COLO668 (cell line): Measurements from ENCODE around the gene RGCC.
"Not testable (repeated sequence)": the region's sequence is repeated elsewhere in the genome, so short reads cannot be mapped to it uniquely, and the experiment has no call there.

Source experiments
- DNase-seq: peaks from one replicate; lab custom pipeline; 2025; ENCODE audit not compliant: unreplicated experiment; lab: John Stamatoyannopoulos, UW

RGCC gene

DNA sequence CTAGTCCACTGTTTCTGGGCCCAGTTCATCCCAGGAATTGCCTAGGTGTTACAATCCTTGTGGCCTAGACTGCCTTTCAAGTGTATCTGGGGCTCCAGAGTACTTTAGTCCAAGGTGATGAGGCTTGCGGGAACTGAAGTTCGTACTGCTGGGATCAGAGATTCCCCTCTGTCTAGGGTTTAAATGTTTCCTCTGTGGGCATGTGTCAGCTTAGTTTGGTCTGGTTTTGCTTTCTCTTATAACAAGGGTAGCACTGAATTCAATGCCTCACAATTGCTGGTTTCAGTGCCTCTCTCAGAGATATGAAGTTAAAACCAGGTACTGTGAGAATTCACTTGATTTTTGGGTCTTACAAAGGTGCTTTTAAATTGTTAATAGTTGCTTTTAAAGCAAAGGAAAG lies 30.8 kb downstream of the RGCC start:
- no peak for DNase-seq

DNA sequence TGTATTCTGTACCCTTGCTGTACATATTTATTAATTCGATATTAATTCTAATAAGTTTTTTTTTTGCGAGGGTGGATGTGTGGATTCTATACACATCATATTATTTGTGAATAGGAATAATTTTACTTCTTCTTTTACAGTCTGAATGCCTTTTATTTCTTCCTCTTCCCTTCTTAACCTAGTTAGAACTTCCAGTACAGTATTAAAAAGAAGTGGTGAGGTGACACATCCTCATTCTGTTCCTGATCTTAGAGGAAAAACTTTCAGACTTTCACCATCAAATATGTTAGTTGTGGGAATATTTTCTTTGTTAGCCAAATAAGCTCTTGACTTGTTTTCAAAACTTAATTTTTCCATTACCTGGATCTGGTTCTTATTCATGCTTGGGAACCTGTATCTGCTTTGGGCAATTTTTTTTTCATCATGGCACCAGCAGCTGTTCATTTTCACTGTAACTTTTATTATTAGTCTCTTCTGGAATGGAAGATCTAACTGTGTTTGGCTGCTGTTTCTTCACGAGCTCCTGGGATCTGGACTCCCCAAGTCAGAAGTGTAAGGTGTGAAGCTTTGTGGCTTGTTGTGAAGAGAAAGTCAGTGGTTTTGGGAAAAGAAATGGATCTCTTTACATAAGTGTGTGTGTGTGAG lies 33.1 kb downstream of the RGCC start:
- no peak for DNase-seq

DNA sequence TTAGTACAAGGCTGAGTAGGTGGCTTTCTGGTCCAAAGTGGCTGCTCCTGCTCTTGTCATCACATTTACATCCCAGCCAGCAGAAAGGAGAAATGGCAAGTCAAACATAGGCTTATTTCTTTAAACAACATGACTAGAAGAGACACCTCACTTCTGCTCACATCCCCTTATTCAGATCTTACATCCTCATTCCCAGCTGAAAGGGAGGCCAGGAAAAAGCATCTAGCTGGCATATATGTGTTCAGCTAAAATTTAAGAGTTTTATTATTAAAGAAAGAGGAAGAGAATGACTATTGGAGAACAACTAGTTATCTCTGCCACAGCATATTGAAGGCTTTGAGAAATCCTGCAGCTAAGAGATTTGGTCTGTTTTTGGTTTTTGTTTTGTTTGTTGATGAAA lies 34.1 kb downstream of the RGCC start:
- no peak for DNase-seq

DNA sequence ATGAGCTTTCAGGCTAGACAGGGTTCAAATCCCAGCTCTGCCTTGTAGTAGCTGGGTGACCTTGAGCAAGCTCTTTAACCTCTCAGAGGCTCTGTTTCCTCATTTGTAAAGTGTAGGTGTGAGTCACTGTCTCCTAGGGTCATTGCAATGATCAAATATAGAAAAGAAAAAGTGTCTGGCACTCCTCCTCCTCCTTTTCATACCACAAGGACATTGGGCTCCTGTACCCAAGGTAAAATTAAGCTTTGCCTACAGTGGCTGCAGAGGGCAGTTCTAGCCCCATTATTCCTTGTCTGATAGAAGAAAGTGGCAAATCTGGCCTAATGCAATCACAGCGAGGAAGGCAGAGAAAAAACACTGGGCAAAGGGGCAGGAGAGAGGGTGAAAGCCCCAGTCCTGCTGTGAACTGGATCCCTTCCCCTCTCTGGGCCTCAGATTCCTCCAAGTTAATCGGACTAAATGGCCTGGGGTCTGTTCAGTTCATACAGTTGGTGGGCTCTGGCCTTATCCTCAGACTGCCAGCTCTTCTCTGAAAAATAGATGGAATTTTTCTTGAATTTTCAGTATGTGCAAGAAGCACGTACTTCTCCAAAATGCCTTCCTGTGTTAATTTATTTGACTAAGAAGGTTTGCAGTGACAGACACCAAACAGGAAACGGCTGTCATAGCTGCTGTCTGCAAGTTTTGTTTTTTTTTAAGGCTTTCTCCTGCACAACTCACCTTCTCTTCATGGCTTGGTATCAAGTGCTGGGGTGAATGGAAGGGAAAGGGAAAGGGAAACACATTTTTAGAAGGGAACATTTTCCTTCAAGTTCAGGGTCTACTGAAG lies 35.3 kb downstream of the RGCC start:
- no peak for DNase-seq

- no peak for DNase-seq
These were observed 36.9 kb downstream of the RGCC start for GRCh38 chr13:41494202-41494601.

- DNase-seq, result no peak
These were observed 37.7 kb downstream of the RGCC start for GRCh38 chr13:41495044-41495443.

- DNase-seq, result no peak
These were observed 39.3 kb downstream of the RGCC start for GRCh38 chr13:41496420-41497234.

DNA sequence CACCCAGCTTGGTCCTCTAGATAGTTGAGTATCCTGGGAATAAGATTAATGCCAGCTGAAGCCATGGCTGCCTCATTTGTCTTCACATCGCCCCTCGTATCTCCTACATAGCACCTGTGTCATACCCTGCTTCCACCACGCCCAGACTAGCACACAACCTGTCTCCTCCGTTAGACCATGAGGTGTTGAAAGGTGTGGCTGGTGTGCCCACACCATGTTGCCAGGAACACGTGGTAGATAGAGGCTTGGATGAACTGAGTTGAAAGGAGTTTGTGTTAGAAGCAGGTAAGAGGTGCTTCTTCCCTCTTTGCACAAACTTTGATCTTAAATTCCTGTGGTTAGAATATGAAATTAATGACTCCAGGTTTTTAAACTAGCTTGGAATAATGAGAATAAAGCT lies 40.1 kb downstream of the RGCC start:
- no peak for DNase-seq

GRCh38 chr13:41499452-41499851 lies 42.1 kb downstream of the RGCC start:
- no peak for DNase-seq

- DNase-seq, result no peak
These were observed 43.2 kb downstream of the RGCC start for GRCh38 chr13:41500511-41500910.

GRCh38 chr13:41501281-41501680 lies 43.9 kb downstream of the RGCC start:
- DNase-seq, result no peak

- DNase-seq, result no peak
These were observed 44.7 kb downstream of the RGCC start for GRCh38 chr13:41502031-41502430.

DNA sequence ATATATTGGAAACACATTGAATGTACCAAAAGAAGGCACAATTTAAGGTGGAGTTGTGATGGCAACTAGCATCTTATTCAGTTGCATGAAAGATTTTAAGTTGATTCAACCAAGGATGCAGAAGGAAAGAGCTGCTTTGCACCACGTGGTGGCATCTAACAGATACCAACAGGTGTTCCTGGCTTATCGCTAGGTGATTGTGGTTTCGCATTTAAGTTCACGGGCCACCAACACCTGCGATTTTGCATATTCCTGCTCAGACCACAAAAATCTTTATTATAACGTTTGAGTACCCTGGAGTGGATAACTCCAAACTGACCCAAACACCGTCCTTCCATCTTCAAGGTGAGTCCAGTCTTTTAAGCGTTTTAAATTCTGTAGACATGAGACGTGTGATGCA lies 45.3 kb downstream of the RGCC start:
- no peak for DNase-seq

DNA sequence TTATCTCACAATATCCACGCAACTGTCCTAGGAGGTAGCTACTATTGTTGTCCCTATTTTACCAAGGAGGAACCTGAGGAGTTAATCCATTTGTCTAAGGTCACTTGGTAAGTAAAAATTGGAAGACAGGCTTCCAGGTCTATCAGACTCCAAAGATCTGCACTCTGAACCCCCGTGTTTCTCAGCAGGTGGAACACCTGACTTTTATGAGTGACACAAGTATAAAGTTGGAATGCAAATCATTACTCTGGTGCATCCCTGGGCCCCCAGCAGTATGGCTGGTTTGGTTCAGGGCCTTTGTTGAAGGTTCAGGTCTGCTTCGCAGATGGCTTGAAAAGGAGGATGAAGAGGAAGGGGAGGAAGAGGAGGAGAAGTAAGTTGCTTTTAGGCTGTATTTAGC lies 46.0 kb downstream of the RGCC start:
- no peak for DNase-seq

DNA sequence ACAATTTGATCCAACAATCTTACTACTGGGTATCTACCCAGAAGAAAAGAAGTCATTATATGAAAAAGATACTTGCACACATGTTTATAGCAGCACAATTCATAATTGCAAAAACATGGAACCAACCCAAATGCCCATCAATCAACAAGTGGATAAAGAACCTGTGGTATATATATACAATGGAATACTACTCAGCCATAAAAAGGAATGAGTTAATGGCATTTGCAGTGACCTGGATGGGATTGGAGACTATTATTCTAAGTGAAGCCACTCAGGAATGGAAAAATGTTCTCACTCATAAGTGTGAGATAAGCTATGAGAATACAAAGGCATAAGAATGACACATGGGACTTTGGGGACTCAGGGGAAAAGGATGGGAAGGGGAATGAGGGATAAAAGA lies 47.3 kb downstream of the RGCC start:
- not testable (repeated sequence) for DNase-seq

DNA sequence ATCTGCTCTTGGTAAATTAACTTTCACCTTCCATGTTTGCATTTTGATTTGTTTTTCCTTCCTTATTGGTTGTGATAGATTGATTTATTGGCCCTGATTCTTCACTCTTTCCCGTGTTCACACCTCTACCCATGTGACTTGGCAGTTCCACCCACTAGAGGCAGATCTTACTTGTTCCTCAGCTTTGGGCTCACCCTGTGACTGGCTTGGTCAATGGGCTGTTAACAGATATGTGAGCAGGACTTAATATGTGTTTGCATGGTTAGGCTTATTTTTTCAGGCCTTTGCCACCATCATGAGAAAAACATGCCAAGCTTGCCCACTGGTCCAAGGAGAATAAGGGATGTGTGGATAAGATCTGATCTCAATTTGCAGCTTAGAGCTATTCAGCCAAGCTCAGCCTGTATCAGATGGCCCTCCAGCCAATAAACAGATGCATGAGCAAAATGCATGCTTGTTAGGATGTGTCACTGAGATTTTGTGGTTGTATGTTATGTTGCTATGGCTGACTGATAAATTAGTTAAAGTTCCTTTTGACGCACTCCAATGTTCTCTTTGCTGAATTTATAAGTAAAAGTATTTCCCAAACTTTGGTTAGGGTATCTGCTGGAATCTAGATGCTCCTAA lies 48.0 kb downstream of the RGCC start:
- no peak for DNase-seq

- no peak for DNase-seq
These were observed 49.0 kb downstream of the RGCC start for GRCh38 chr13:41506312-41506711.

DNA sequence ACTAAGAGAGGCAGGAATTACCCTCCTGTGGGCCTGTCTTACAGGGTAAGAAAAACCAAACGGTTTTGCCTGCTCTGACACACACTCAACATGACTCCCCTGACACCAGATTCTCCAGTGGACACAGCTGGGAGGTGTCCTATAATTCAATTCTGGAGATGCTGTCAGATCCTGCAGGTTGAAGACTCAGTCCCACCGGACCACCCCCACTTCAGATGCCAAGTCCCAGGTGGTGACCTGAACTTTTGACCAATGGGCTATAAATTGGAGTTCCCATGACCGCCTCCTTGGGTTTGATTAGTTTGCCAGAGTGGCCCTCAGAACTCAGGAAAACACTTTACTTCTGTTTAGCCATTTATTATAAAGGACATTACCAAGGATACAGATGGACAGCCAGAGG lies 52.6 kb downstream of the RGCC start:
- no peak for DNase-seq

- DNase-seq, result no peak
These were observed 54.5 kb downstream of the RGCC start for GRCh38 chr13:41511827-41512226.

DNA sequence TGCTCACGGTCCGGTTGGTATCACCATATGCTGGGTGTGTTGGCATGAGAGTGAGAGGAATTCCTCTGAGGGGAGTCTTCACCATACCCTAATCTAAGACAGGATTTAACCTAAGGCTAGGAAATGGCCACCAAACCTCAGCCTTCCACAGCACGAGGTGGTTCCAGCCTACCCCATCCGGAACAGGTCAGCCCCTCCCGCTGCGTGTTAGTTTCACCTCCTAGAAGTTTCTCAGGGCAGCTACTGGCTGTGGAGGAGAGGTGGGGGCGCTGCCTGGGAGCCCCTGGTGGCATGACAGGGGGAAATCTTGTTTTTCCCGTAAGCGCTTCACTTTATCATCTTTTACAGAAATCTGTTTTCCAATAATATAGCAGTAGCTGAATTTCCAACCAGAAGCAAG lies 55.1 kb downstream of the RGCC start:
- DNase-seq, result no peak

DNA sequence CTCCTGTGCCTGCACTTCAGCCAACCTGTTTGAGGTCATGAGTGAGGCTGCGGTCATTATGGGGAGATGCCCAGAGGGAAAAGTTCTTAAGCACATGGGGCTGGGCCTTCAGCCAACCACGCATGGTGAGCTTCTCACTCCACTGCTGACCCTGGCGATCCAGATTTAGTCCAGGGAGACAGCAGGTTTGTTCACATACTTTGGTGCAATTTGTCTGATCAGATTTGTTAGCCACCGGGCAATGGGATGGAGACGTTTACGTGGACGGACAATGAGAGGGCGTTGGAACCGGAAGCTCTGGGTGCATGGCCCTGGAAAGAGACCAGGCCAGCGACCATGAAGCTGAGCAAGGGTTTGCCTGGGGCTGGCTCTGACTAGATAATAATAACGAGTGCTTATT lies 56.2 kb downstream of the RGCC start:
- no peak for DNase-seq
